Inflammatory macrophage treated with lipopolysaccharide for 4 hours (primary cell): ENCODE data around the gene PHLDA3.
"Not testable (repeated sequence)": the region's sequence is repeated elsewhere in the genome, so short reads cannot be mapped to it uniquely, and the experiment has no call there.

Experiments used
- DNase-seq: peaks from one replicate; pipeline ENCODE4 v3.0.0-alpha.2; 2020

The PHLDA3 gene

DNA sequence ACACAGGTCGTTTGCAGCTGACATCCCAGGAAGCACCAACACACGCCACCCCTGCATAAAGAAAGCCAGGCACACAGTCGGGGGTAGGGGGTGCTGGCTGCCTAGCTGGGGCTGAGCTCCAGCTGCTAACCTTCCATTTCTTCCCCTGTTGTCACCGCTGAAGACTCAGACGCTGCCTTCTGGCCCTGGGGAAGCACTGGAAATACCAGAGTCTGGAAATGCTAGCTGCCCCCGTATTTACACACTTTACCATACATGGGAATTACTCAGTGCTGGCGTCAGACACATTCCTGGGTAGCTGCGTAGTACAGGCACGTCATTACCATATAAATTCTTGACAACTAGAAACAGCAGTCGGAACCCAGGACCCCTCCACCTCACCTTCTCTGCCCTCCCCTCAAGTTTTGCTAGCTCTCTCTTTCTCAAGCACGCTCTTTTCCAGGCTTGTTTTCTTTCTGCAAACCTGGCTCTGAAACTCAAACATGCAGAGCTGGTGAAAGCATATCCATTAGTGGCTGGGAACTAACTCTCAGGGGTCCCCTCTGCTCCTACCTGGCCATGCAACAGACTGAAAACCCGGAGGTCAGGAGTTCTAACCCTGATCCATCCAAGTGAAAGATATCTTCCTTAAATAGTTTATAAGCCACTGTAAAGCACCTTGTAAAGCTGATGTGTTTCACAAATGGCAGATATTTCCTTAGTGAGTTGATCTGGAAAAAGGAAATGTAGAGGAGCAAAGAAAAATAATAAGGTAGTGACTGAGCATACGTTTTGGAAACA, 34.6 kb upstream of the PHLDA3 start:
- DNase-seq = no peak

DNA sequence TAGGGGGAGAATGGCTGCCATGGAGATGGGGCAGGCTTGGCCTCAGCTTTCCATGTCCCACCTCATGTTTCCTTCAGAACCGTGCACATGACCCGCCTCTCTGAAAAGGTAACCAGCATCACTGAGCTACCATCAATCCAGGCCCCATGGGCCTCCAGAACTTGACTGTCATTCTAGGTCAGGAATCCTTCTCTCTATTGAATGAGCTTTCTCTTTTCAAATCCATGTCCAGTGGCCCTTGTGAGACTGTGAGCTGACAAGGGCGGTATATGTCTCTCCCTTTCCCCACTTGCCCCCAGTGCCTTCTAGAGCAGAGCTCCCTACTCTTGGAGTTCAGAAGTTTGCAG, 33.5 kb upstream of the PHLDA3 start:
- DNase-seq = no peak

DNA sequence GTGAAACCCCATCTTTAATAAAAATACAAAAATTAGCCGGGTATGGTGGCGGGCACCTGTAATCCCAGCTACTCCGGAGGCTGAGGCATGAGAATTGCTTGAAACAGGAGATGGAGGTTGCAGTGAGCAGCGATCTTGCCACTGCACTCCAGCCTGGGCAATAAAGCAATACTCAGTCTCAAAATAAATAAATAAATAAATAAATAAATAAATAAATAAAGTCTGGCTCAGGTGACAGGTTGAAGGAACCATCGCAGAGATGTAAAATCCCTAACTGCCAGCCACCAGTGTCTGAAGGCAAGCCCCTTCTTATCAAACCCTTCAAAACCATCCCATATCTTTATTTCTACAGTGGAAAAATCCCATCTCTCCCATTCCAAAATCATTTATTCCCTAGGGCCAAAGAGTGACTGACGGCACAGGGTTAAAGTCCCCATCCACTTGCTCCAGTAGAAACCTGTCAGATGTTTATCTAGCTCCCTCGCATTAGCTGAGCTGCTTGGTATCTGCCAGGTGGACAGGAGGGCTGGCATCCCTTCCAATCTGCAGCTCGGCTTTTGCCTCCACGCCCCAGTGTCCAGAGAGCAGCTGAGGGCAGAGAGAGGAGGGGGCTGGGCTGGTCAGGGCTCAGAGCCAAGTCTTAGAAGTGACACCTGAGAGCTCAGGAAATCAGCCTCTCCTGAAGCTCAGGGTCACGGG, 33.0 kb upstream of the PHLDA3 start:
- DNase-seq = no peak

DNA sequence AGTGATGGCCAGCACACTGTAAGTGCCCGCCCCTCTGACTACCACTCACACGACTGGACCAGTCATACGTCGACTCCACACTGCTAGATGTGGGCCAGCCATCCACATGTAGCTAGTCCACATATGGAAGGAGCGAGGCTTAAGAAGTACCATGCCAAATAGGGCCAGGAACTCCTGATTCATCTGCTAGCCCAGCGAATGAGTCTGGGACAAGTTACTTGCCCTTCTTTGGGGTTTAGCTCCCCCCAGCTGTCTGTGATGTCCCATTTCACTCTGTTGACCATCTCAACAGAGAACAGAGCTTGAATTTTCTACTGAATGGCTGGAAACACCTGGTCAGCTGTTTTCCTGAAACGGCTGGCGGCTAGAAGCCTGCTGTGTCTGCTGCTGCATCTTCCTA, 32.2 kb upstream of the PHLDA3 start:
- no peak for DNase-seq

DNA sequence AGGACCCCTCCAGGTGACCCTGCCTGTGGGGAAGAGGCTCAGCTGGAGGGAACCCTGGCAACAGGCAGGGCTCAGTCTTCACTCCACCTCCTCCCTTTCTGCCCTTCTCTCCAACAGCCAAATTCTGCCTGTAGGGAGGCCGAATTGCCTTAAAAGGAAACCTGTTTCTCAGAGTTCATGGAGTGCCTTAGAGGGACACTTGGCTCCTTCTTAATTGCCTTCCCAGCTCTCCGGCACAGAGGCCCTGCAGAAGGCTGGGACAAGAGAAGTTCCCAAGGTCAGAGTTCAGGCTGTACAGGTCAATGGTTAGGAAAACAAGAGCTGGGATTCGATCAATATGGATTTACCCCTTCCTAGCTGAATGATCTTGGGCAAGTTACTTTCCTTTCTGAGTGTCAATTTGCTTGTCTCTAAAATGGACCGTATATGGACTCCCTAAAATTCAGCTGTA, 31.7 kb upstream of the PHLDA3 start:
- no peak for DNase-seq

DNA sequence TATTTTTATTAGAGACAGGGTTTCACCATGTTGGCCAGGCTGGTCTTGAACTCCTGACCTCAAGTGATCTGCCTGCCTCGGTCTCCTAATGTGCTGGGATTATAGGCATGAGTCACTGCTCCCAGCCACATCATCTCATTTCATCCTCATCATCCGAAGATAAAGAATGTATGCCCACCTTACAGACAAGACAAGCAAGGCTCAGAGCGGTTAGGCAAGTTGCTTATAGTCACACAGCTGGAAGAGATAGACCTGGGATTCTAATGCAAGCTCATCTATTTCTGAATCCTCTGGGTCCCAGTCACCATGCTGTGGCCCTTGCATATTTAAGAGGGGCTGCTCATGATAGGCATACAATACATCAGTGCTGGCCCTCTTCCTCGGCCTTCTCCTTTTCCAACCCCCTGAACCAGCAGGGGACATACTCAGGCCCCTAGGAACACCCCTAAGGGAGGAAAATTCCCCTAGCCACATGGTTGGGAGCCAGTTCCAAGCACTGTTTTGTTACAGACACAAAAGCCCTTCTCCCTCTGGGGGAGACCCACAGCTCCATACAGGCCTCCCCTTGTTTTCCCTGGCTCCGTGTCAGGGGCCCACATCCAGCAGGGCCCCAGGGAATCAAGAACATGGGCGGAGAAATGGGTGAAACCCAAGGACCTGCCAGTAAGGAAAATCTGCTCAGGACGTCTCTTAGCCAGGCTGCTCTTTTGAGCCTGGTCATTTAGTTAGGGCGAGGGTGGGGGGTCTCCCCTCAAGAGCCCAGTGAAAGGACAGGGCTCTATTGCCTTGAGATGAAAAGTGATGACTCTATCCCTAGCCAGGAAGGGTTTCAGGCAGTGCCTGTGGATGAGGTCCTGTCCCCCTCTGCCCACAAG, 31.0 kb upstream of the PHLDA3 start:
- DNase-seq = no peak

DNA sequence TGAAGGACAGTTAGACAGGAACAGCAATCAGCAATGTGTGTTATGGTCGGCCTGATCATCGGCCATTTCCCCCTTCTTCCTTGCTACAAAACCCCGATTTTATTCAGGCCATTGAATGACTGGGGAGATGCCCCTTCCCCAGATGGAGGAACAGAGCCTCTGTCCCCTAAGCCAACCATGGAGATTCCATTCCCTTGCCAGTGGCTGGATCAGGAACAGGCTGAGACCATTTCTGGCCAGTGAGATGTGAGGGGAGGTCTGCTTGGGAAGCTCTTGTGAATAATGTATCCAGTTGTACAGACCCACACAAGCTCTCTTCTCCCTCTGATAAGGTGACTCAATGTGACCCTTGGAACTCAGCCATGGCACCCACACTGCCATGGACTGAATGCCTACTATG, 30.2 kb upstream of the PHLDA3 start:
- no peak for DNase-seq

DNA sequence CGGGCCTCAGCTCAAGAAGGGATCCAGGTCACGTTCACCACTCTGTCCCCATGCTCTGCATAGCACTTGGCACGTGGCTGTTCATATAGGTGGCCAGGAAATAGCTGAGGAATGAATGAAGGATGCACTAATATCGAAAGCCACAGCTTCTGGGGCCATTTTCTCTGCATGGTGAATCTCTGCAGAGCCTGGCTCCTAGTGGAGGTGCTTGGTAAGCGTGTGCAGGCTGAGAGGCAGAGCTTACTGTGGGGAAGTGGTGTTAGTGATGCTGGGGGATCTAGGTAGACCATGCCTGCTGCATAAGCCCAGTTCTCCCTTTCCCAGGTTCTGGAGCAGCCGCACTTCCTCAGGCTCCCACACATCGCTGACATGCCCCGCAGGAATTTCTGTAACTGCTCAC, 29.6 kb upstream of the PHLDA3 start:
- no peak for DNase-seq

DNA sequence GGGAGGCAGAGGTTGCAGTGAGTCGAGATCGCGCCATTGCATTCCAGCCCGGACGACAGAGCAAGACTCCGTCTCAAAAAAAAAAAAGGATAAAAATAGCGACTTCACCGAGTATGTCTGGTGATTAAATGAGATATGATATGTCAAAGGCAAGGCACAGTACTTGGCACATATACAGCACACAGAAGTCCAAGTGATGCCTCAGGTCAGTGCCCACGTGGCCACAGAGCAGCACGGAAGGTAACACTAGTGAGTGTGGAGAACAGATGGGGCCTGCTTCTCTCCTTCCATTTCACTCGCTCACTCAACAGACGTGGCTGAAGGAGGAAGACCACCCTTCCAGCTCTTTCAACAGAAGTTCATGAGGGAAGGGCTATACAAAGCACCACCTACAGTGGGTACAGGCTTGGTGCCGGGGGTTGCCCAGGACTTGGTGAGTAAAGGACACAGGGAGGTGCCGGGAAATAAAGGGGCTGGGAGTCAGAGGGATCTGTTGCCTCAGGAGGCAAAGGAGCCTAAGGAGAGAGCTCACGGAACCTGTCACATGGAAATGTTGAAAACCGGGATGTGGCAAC, 29.0 kb upstream of the PHLDA3 start:
- no peak for DNase-seq

DNA sequence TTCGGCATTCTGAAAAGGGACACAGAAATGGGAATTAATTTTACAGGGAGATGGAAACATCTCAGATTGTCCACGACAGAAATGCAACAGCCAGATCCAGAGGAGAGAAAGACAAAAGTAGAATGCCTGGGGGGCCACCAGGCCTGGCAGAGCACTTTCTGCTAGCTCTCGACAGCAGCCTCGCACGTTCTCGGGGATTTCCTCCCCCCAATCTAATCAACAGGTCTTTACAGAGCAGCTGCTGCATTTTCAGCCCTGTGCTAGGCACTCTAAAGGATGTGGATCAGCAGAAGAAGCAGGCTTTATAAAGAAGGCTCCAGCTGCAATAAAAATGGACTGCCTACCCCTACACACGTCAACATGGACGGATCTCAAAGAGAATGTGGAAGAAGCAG, 27.3 kb upstream of the PHLDA3 start:
- no peak for DNase-seq

DNA sequence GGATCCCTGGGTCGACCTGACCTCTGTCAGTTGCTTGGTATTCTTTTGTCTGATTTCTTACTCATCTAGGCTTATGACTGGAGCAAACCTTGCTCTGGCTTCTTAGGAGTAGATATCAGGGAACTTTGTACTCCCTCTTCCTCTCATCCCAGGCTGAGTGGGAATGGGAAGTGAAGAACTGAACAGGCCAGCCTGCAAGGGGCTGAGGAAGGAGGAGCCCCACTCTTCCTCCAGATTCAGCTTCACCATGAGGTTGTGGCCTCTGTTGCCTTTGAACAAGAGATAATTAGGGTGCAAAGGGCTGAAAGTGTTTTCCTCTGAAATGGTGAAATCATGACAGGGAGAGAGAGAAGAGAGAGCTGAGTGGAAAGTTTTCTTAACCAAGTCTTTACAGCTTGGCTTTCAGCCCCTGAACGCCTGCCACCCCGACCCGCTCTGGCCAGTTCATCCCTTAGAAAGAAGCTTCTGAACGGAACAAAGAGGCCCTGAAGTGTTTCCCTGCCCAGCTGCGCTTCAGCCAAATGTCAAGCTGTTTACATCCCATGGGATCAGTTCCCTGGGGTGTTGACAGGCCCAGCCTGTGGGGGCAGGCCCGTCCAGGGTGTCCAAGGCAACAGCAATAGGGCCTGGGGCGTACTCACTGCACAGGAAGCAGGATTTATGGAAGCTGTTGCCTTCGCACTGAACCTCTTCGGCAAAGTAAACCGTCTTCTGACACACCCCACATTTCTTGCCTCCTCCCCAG, 26.7 kb upstream of the PHLDA3 start:
- no peak for DNase-seq

DNA sequence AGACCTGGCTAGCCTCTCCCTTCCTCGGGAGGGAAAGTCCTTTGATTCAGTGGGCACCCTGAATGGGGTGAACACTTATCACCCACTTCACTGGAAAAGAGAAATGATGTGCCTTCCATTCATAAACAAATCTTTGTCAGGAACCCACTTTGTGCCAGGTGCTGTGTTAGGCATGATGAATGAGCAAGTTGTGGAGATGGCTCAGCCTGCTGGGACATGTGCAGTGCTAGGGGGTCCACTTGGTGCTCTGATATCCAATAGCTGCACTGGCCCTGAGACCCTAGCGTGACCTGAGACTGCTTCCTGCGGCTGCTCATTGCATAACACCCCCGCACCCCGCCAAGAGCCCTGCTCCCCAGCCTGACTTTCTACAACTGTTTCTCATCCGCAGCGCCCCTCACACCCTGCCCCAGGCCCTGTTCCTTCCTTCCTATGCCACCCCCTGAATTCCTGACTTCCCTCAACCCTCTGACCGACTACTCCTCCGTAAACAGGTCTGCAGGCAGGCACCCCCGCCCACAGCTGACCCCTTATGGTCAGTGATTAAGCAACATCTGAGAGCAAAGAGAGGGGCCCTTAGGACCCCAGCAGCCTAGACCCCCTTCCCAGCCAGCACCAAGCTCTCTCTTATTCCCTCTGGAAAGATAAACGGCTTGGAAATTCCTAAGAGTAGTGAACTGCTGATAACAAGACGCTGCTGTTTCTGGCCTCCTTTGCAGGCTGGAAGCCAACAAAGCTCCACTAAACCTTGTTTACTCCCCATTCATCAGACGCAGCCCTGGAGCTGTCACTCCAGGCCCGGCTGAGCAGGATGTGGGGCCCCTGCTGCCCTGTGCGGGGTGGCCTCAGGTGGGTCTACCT, 25.0 kb upstream of the PHLDA3 start:
- no peak for DNase-seq

DNA sequence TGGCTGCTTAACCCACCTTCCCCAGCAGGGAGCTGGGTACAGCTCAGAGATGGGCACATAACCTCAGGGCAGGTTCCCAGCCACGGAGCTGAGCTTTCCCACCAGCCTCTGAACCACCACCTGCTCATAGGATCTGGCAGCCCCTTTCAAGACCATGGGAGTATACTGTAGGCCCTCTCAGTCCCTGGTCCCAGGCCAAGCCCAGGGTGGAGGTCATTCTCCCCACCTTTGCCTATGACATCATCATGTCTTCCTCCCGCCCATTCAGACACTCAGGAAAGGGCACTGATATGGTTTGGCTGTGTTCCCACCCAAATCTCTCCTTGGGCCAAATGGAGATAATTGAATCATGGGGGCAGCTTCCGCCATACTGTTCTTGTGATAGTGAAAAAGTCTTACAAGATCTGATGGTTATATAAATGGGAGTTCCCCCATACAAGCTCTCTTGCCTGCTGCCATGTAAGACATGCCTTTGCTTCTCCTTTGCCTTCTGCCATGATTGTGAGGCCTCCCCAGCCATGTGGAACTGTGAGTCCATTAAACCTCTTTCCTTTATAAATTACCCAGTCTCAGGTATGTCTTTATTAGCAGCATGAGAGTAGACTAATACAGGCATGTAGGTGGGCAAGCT, 24.2 kb upstream of the PHLDA3 start:
- DNase-seq = not testable (repeated sequence)

DNA sequence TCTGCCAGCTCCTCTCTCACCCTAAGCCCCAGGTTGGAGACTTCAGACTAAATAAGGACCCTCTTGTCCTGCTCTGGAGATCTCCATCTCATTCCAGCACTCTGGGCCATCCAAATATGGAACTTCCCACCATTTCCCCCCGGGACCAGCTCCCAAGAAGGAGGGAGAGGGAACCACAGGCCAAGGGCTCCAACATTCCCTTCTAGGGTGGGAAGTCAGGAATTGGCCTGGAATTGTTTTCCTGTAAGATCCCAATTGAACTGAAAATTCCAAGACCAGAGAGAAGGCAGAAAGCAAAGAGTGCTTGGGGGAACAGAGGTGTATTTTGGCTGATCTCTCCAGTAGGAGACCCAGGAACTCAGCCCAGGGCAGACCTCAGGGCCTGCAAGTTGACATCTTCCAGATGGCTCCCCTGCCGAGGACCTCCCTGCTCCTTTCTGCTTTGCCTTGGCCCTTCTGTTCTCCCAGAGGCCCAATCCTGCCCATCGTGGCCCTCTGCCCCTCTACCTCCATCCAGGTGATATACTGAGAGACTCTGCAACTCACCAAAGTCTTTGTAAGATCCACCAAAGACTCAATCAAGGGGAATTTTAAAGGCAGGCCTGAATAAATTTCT, 23.0 kb upstream of the PHLDA3 start:
- DNase-seq = no peak

DNA sequence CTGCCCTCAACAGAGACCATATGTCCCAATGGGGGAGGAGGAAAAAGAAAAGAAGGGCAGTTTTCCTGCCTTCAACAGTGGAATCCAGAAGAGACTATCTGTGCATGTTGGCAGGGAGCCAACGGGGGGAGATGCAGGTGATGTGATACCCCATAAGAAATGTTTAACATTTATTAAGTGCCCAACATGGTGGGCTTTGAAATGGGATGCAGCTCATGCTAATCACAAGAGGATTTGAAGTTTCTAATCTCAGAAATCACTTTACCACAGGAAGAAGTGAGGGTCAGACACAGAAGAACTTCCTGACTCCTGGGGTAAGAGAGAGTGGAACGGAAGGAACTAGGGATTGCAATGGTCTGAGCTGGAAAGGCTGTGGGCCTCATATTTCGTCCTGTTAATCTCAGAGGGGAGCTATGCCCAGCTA, 21.7 kb upstream of the PHLDA3 start:
- DNase-seq = no peak

DNA sequence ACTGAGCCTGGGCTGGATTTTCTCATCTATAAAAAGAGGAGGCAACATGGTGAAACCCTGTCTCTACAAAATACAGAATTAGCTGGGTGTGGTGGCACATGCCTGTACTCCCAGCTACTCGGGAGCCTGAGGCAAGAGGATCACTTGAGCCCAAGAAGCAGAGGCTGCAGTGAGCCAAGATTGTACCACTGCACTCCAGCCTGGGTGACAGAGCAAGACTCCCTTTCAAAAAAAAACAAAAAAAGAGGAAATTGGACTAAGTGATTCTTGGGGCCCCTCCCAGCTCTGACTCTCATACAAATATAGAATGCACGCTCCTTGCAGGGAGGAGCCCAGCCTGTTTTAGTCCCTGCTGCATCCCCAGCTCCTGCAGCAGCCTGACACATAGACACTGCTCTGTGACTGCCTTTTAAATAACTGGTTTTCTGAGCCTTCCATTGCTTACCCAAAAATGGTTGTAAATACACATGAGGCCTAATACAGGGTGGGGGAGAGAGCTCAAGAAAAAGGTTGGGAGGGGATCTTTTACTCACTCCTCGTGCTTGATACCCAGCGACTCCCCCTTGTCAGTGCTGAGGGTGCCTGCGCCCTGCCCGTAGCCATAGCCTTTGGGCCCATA, 20.8 kb upstream of the PHLDA3 start:
- DNase-seq = peak; percentile 58

DNA sequence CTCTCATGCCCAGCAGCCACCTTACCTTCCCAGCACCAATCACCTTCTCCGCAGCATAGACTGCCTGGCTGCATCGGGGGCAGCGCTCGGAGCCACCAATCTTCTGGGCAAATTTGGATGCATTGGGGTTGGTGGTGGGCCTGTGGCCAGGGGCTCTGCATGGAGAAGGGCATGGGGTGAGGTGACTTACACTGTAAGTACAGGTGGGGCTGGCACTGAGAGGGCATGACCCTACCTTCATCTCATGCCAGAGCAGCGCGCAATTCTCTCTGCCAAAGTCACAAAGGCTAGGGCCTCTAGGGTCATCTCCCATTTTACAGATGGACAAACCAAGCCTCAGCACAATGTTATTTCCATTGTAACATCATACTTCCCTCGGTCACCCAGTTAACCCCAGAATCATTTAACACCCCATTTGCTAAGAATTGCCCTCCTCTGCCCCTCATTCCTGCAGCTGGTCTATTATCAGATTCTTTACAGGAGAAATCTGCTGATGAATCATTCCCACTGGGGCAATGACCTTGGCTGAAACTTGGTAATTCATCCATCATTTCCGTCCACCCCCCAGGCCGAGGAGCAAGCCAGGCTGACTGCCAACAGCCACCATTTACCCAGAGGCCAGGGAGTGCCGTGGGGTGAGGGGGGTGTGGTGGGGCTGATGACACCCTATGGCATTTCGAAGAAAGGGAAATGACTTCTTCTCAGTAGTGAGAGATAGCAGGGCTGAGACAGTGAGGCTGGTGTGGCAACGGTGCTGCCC, 20.0 kb upstream of the PHLDA3 start:
- peak; percentile 81 for DNase-seq

DNA sequence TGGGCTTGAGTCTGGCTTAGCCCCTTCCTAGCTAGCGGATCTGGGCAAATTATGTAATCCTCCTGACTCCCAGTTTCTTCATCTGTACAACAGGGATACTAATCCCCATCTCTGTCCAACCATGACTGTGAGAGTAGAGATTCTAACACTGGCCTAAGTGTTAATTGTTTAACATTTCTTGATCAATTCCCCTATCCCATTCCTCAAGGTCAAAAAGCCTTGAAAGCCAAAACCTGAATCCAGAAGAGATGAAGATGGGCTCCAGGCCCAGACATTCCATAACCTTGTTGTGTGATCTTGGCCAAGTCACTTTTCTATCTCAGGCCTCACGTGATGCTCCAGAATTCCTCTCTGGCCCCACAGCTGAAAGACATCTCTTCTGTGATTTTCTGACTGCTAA, 18.8 kb upstream of the PHLDA3 start:
- DNase-seq = no peak

DNA sequence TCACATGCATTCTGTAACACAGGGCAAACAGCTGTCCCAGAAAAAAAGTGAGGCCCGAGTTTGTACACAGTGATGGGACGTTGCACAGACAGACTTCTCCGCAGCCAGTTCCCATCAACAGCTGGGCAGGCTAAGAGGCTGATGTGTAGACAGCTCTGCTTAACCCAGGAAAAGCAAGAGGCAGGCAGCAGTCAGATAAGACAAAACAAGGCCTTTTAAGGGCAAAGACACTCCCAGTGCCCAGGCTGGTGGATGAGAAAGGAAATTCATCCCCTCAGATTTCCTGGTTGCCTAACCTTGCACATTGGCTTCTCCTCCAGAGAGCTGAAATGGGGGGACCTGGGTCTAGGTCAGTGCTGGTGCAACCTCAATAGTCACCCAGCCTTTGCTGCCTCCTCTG, 17.2 kb upstream of the PHLDA3 start:
- DNase-seq = no peak
